Inferior parietal cortex (tissue), 1 donor: ENCODE measurements around the gene PNPLA1.

ENCODE experiments used
- DNase-seq: peaks from one replicate; pipeline ENCODE4 v3.0.0-alpha.2; 2016; ENCODE audit errors: extremely low spot score

PNPLA1 gene

DNA sequence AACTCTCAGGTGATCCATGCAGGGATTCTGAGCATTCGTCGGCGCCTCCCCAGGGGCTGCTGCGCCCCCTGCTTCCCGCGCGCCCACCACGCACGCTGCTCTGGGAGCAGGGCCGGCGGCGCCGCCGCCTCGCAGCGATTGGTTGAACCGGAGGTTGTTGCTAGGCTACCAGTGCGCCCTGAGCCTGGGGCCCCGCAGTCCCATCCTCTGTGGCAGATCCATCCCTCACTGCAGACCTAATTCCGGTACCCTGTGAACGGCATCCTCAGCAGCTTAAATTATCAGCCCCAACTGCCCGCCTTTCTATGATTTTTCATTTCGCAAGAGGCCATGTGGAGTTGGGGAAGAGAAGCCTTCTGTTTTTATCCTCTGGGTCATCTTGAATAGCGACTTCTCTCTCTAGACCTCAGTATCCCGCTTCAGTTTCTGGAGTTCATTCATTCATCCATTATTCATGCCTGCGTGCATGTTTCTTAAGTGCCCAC is 15.4 kb downstream of the PNPLA1 start:
- DNase-seq, result no peak

DNA sequence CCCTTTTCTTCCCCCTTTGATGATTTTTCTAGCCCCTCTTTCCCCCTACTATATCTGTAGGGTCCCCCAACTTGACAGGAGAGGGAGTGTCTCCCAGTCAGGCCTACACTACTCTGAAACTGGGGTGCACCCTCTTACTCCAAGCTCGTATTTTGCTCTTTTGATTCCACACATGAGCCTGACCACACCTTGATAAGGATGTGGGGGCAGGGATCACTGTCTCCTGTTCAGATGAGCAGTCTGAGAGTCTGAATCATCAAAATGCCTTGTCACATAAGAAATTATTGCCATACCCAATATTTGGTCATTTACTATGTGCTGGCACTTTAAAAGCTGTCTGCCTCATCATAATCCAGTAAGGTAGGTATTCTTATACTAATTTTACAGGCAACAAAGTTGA is 15.9 kb downstream of the PNPLA1 start:
- no peak for DNase-seq

DNA sequence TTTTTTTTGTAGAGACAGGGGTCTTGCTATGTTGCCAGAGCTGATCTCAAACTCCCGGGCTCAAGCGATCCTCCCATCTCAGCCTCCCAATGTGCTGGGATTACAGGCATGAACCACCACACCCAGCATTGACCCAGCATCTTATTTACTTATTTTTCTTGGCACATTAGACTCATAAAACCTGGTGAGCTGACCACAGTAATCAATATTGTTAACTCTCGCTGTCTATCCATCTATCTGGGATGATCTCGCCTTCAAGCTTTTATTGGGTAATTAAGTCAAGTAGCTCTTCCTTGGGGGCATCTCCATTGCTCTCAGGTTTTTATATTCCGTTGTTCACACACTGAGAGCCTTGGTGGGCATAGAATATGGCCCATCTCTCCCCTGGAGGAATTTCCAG is 17.0 kb downstream of the PNPLA1 start:
- DNase-seq, result no peak

DNA sequence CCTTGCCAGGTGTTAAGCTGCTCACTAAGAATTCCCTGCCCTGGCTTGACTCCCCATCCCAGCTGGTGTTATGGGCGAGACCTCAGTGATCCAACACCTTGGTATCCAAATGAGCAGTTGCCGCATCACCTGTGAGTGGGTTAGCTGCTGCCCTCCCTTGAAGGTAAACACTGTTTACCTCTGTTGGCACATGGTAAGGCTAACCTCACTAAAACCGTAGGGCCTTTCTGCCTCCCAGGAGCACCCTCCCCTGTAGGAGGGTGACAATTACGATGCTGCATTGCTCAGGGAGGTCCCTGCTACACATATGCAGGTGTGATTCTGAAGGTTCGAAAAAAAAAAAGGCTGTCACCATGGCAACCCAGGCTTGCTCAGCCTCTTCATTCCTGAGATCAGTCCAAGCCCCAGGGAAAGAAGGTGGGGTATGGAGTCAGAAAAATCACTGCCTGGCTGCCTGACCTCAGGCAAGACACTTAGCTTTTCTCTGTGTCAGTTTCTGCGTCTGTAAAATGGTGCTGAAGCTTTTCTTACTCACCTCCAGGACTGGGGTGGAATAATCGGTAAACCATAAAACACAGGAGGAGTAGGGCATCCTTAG is 19.5 kb downstream of the PNPLA1 start:
- no peak for DNase-seq

DNA sequence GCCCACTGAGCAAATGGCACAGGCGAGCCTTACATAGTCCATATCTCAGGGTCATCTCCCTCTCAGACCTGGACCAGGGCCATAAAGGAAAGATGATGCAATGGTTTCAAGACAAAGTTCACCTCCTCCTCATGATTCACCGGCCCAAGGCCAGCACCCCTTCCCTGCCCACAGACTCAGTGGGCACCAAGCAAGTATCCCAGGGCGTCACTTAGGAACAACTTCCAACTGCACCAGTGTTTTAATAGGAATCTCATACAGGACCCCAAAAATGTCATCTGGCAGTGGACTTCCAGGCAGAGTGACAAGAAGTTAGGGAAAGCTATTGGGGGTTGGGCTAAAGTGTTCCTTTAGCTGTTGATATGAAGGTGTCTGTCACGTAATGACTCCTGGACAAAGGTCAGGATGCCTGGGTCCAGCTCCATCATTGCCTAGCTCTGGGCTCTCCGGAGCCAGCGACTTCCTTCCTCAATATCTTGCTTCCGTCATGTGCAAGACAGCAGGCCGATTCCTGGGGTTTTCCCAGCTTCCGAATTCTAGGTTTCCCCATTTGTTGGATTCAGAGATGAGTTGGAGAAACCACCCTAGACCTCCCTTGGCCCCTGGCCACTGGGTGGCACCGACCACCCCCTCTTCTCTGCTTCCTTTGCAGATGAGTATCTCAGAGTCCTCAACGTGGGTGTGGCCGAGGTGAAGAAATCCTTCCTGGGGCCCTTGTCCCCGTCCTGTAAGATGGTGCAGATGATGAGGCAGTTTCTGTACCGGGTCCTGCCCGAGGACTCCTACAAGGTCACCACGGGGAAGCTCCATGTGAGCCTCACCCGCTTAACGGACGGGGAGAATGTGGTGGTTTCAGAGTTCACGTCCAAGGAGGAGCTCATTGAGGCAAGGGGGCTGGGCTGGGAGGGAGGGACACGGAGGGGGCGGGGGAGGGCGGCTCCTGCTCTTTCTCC is 21.1 kb downstream of the PNPLA1 start:
- no peak for DNase-seq

DNA sequence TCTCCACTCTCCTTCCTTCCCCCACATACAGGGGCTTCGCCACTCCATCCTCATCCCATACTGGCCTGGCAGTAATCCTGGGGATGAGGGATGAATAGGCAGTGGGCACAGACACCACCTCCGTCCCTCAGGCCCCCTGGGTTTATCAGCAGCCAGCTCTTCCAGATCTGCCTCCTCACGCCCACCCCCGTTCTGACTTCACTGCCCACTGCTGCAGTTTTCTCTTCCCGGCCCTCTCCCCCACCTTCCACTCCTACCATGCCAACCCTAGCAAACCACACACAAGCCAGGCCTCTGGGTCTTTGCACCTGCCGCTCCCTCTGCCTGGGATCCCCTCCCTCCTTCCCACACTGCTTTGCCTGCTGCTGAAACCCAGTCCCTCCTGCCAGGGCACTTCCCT is 22.3 kb downstream of the PNPLA1 start:
- DNase-seq, result no peak

DNA sequence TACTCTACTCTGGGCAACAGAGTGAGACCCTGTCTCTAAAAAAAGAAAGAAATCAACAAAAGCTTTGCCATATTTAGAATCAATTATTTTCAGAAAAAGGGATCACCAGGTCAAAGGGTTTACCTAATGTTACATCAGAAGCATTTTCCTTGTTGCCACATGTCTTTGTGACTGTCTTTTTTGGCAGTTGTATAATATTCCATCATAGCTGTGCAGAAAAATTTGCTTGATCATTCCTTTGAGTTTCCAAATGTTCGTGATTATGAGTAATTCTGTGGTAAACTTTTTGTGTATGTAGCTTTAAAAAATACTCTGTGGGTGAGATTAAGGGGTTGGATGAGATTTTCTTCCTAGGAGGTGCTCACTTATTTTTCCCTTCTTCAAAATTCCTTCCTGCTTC is 26.4 kb downstream of the PNPLA1 start:
- DNase-seq, result no peak

DNA sequence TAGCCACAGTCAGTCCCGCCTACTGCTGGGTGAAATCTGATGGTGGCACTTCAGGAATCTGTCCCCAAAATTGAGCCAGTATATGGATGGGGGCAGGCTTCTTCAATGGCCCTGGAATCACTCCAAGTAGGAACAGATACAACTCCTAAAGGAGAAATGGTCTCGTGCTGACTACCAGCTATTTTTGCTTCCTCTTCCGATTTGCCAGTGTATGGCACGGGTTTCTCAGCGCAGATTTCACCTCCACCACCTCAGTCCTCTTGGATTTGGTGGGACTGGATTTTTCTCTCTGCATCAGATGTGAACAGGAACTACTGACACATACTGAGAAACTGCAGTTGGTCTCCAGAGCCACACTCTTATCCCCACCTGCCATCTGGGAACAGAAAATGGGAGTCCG is 27.2 kb downstream of the PNPLA1 start:
- DNase-seq, result no peak

DNA sequence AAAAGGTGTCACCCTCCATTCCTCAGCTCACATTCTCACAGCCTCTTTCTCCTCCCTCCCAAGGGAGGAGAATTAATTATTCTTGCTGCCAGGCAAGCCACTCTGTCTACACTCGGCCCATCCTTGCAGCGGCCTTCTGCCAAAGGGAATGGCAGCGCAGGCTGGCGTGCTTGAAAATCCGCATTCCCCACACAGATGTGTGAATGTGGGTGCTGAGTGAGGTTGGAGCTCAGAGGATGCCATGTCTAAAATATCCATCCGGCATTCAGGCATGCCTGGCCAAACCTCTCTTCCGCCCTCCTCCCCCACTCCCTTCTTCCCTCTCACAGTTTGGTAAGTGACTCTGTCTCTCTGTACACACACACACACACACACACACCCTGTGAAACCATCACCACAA is 27.7 kb downstream of the PNPLA1 start:
- no peak for DNase-seq

DNA sequence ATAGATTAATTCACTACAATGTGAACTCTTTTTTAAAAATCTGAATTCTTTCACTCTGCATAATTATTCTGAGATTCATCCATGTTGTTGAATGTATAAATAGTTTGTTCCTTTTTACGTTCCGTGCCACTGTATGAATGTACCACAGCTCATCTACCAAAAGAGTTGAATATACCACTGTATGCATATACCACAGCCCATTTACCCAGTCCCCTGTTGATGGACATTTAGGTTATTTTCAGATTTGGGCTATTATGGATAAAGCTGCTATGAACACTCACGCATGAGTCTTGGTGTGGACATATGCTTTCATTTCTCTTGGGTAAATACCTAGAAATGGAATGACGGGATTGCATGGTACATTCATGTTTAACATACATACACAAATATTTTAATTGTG is 28.2 kb downstream of the PNPLA1 start:
- no peak for DNase-seq

DNA sequence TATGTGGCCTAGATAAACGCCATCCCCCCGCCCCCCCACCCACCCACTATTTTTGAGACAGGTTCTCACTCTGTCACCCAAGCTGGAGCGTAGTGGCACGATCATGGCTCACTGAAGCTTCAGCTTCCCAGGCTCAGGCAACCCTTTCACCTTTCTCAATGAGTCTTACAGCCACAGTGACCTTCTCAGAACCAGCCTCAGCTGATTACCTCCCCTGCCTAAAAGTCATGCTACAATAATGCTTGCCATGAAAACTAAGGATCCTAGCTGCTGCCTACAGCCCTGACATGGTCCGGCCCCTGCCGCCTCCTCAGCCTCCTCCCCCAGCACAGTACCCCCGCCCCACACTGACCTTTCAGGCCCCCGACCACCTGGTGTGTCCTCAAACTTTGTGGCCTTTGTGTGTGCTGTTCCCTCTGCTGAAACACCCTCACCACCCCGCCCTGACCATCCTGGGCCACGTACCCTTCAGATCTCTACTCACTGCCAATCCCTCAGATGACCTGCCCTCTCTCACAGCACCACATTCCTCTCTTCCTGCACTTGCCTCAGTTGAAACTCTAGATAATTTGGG is 31.3 kb downstream of the PNPLA1 start:
- DNase-seq, result no peak

DNA sequence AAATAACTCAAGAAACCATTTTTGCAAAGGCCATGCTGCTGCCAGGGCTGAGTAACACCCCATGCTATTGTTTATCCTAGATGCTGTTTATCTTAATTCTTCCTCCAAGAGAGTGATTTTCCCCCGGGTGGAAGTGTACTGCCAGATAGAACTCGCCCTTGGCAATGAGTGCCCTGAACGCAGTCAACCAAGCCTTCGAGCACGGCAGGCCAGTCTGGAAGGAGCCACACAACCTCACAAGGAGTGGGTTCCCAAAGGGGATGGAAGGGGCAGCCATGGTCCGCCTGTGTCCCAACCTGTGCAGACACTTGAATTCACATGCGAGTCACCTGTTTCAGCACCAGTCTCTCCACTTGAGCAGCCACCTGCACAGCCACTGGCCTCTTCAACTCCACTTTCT is 31.9 kb downstream of the PNPLA1 start:
- no peak for DNase-seq

DNA sequence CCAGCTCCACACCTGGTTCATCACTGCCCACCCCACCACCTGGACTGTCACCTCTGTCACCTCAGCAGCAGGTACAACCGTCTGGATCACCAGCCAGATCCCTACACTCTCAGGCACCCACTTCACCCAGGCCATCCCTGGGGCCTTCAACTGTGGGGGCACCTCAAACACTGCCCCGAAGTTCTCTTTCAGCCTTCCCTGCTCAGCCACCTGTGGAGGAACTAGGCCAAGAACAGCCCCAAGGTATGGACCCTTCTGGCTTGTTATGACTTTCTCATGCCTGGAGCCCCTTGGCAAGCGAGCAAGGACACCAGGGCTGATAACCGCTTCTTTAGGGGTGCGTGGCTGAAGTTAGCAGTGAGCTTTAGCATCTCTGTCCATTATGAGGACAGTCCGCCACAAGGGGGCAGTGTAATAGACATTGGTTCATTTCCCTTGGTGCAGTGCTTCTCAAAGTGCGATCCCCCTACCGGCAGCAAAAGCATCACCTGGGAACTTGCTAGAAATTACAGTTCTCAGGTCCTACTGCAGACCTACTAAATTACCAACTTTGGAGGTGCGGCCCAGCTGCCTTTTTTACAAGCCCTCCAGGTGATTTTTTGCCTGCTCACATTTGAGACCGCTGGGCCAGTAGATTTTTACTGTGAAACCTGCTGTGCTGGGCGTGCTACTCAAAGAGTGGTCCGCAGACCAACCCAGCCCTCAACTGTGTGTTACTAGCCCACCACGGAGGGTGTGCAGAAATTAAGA is 32.5 kb downstream of the PNPLA1 start:
- DNase-seq, result peak; percentile 93

DNA sequence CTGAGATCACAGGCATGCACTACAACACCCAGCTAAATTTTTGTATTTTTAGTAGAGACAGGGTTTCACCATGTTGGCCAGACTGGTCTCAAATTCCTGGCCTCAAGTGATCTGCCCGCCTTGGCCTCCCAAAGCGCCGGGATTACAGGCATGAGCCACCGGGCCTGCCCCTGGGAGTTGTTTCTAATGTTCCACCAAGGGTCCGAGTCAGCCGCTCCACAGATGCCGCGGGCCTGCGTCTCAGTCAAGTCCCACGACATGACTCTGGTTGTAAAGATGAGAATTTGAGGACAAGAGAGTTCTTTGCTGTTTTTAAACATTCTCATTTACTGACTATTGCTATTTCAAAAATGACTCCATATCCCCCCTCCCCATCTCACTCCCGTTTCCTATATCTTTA is 36.0 kb downstream of the PNPLA1 start:
- DNase-seq, result no peak

DNA sequence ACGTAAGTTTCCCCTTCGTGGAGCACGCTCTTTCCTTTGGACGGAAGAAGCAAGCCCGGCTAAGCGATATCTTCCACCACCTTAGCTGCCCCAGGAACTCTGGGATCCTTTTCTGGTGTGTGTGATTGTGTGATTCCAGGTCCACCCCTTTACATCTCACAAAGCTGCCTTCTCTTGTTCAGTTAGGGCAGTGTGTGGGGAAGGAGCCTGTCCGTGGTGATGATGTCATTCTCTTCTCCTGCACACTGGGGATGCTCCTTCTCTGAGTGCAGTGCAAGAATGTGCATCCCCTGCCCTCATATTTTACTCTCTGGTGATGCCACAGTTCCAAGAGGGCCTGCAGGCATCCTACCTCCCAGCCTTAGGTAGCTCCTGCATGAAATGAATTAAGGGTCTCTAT is 36.5 kb downstream of the PNPLA1 start:
- no peak for DNase-seq

DNA sequence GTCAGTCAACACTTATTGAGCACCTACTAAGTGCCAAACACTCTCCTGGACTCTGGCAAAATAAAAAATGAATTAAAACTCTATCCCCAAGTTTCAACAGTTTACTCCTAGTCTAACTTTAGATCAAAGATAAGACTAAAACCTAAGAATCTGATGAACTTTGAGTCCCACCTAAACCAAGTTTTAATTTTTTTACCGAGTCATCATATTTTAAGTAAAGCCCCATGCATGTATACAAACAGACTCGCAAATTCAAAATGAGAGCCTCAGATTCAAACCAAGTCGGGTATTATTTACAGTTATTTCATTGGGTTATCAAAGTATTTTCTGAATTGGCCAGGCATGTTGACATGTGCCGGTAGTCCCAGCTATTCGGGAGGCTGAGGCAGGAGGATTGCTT is 38.7 kb downstream of the PNPLA1 start:
- no peak for DNase-seq

DNA sequence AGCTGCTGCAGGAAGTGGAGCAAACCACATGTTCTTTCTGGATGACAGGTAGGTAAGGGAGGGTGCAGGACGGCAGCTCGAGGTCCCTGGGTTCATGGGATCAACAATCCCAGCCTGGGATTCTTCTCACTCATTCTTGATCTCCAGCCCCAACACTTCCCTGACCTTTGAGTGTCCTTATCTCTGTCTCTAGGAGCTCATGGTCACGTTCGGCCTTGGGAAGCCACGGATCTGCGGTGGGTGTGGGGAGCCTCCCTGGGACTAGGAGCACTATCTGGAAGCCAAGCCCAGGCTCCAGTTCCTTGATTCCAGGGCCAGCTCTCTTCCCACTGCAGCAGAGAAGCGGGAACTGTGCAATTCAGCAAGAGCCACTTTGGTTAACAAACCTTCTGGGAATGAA is 39.3 kb downstream of the PNPLA1 start:
- DNase-seq, result no peak

DNA sequence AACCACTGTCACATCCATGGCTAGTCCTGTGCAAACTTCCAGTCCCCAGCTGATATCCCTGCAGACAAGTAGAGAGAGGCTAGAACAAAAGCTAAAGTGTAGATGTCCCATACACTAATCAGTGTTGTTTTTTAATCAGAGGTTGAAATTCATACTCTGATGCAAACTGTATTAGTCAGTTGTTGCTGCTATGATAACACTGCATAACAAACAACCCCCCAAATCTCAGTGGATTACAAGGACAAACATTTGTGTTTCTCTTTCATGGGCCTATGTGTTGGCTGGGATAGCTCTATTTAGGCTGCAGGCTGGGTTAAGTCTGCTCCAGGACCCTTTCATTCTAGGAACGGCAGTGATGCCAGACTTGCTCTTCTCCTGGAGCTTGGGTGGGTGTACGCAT is 40.0 kb downstream of the PNPLA1 start:
- no peak for DNase-seq

DNA sequence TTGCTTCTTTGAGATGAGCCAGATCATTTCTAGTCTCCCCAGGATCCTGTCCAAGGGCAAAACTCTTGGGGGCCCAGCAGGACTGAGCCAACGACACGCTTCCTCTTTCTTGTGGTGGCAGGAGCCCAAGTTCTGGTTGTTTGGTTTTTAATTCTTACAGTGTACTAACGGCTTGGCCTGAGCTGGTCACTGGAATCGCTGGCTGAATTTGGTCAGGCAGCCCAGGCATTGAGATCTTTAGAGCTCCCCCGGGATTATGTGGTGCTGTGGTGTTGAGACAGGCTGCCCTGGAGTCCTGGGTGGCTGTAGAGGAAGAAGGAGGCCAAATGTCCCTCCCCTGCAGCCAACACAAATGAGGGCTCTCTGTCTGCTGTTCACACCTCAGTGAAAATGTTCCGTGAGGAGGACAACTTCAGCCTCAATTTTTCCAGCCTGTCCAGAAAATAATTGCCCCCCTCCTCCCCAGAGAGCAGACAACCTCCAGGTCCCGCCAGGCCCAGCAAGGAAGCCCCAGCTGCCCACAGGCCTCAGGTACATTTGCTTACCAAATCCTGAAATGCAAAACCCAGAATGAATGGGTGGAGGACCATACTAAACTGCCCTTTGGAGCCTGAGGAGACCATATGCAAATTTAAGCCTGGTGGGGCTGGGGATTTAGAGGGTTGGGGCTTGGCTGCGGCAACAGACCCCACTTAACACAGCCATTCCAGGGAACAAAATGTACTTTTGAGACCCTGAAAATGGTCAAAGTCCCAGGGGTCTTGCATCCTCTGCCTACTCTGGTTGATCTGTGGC is 43.2 kb downstream of the PNPLA1 start:
- no peak for DNase-seq

DNA sequence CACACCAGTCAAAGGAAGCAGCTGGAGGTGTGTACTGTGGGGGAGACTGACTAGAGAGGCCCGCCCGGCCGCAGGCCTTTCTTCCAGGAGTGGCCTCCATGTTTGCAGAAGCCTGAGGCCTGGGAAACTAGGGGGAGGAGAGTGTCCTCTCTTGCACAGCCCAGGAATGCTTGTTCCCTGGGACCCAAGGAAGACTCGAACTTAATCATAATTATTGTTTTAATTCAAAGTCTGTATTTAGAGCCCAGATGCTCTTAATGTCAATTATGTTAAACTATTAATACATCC is 43.7 kb downstream of the PNPLA1 start:
- no peak for DNase-seq

DNA sequence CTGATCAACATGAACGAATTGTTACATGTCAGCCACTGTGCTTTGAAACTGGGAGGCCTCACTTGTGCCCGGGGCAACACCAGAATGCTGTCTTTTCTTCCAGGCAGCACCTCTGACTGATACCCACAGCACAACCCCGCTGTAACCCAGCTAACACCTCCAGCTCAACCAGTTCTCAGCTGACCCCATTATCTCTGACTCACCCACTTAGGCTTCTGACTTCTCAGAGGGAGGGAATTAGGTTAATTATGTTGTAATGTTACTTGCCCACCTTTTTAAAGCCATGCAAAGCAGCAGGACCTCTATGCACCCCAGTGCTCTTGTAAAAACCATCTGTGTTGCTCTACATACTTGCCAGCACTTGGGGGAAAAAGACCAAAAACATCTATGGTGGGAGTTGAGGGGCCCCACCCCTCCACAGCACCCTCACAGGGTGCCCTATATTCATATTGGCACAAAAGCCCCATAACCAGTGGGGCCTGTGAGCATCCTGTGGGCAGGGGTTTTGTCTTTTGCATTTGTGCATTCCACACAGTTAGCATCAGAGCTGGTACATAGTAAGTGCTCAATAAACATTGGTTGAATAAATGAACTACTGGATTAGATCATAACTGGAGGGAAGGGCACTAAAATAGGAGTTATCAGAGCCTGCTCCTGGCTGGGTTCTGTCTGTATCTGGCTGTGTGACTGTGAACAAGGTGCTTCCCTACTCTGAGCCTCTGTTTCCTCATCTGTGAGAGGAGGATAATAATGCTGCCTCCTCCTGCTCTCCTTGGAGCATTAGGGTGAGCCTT is 44.6 kb downstream of the PNPLA1 start:
- no peak for DNase-seq
